Esophagus muscularis mucosa (tissue), 3 donors: ENCODE data around the gene STON2.

Experiments used
- CTCF ChIP-seq, 3 experiments: fragments of 200-600 bp in 2 of 3; fragments of 450-650 bp in 1 of 3; sonication (generic) in 2 of 3; IDR thresholded peaks; one replicate each; pipeline ENCODE4 v1.5.1; 2017 to 2019; ENCODE audit warnings: antibody characterized with exemption in 3 of 3, mild to moderate bottlenecking in 2 of 3, moderate library complexity in 1 of 3
- POLR2A ChIP-seq: fragments of 450-650 bp; IDR thresholded peaks from one replicate; pipeline ENCODE4 v1.6.1; 2017; ENCODE audit warnings: antibody characterized with exemption, moderate library complexity, mild to moderate bottlenecking, low read depth

- no peak for TF ChIP-seq CTCF (IDR thresholded peaks at IDR 0.05)
- no peak for TF ChIP-seq POLR2A
Observed at GRCh38 chr14:81222691-81223090, 177.4 kb downstream of the STON2 start.
